ENCODE measurements around the gene TTLL4. TPM values are rescaled to one million over a fixed set of nuclear protein-coding genes. Genes with fewer than 3 reads are reported as not detected.

The TTLL4 gene
- total RNA-seq, 4 donors from 2014 or later = 4.4 to 16.2 (median 6.4) TPM

DNA sequence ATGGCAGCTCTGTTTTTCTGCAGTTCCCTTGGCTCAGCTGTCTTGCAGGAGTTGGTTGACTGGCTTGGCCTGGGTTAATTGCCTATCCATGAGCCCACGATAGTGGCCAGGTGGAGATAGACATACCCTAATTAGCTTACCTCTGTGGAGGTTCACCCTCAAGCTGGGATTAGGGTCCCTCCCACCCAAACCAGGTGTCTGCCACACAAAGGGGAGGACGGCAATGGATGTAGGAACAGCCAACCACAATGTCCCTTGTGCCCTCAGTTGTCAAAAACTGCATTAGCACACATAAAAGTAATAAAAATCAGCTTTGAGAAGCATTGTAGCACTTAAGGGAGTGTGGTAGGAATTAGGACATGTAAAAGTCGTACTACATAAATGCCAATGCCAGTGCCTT, 75.5 kb downstream of the TTLL4 start:
- ATAC-seq (no peak), DNase-seq (no peak)
- H3K4me3 ChIP-seq = no peak overlapping the region
- H3K9me3 ChIP-seq = no peaks in the 10 kb centered on the region
- no peaks in the 10 kb centered on the region for H3K27me3 ChIP-seq
- TF ChIP-seq POLR2A (IDR thresholded peaks at IDR 0.05) = no peak
- TF ChIP-seq, protein P1, sequence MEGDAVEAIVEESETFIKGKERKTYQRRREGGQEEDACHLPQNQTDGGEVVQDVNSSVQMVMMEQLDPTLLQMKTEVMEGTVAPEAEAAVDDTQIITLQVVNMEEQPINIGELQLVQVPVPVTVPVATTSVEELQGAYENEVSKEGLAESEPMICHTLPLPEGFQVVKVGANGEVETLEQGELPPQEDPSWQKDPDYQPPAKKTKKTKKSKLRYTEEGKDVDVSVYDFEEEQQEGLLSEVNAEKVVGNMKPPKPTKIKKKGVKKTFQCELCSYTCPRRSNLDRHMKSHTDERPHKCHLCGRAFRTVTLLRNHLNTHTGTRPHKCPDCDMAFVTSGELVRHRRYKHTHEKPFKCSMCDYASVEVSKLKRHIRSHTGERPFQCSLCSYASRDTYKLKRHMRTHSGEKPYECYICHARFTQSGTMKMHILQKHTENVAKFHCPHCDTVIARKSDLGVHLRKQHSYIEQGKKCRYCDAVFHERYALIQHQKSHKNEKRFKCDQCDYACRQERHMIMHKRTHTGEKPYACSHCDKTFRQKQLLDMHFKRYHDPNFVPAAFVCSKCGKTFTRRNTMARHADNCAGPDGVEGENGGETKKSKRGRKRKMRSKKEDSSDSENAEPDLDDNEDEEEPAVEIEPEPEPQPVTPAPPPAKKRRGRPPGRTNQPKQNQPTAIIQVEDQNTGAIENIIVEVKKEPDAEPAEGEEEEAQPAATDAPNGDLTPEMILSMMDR (IDR thresholded peaks at IDR 0.05 in 4 of 5, conservative IDR thresholded peaks at IDR 0.05 in 1 of 5) = no peak
- H3K36me3 ChIP-seq = no peaks in the 10 kb centered on the region
- no peak overlapping the region for H3K27ac ChIP-seq
- in situ Hi-C loops (cut with MboI; ENCODE audit: low sequenced_read_pairs in 4 of 4) (loop anchor here in 2 of 4 donors (10.0 kb wide), 2 partner anchors 49 to 71 kb away; partner anchors contain the start of genes PRKAG3 (in 1 of the 2) and TTLL4 (in 1 of the 2)), intact Hi-C loops (cut with DNase I; ENCODE audit: low total_unique reads) (no loop called here)
- peaks cover 19 to 21% of the 10 kb centered on the region in 2 donors for H3K4me1 ChIP-seq

DNA sequence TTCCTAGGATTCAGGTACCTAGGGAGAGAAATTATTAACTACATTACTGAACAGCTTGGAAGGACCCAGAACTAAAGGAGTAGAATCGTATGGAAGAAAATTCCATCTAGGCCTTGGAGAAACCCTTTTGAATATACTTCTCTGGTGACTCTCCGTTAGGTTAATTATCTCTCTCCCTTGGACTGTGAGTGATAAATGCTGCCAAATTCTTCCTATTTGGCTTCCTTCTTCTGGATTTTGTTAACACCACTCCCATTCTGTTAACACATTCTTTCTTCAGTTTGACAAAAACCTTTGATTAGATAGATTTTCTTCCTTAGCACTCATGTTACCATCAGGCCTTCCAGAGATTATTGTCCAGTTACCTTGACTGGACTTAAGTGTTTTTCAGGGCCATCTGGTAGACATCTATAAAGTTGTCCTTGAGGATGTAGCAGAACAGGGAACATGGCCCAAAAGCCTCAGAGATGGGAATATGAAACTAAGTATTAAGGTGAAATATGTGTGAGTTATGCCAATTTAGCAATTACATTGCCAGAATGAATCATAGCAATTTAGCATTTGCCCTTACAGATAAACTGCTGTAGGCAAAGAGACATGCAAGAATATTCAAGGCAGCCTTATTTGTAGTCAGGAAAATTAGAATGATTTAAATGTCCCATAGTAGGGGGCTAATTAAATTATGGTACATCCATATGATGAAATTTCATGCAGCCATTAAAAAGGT, 78.1 kb downstream of the TTLL4 start:
- Histone ChIP-seq H3K4me1 (peaks cover 9 to 10% of the 10 kb centered on the region in 2 donors), H3K36me3 (no peaks in the 10 kb centered on the region), H3K27ac (no peak overlapping the region), H3K4me3 (no peak overlapping the region), H3K27me3 (no peaks in the 10 kb centered on the region), H3K9me3 (no peaks in the 10 kb centered on the region)
- DNase-seq (no peak), ATAC-seq (no peak)
- in situ Hi-C loops (cut with MboI; ENCODE audit: low sequenced_read_pairs in 4 of 4) = loop anchor here in 2 of 4 donors (10.0 kb wide), 2 partner anchors 46 to 74 kb away; partner anchors contain the start of genes PRKAG3 (in 1 of the 2) and TTLL4 (in 1 of the 2)
- intact Hi-C loops (cut with DNase I; ENCODE audit: low total_unique reads) = no loop called here
- no peak for TF ChIP-seq POLR2A (IDR thresholded peaks at IDR 0.05)
- TF ChIP-seq, protein P1 (IDR thresholded peaks at IDR 0.05 in 4 of 5, conservative IDR thresholded peaks at IDR 0.05 in 1 of 5) = no peak

DNA sequence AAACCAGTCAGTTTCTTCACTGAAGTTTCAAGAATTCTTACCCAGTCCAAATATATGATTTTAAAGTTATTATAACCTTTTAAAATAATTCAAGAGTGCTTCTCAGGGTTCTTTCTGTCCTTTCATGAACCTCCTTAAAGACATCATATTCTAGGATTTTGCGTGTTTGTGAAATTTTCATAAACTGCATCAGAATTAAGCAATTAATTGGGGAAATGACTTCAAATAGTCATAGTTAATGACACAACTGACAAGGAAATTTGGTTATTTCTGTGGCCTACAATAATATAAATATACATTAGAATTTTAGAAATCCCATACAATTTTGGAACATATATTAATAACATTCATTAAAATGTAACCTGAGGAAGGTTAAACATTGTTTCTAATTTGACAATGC, 81.8 kb downstream of the TTLL4 start:
- ATAC-seq (no peak), DNase-seq (no peak)
- intact Hi-C loops (cut with DNase I; ENCODE audit: low total_unique reads) (no loop called here), in situ Hi-C loops (cut with MboI; ENCODE audit: low sequenced_read_pairs in 4 of 4) (no loop called here)
- H3K9me3 ChIP-seq = no peaks in the 10 kb centered on the region
- no peak overlapping the region for H3K4me3 ChIP-seq
- TF ChIP-seq POLR2A (IDR thresholded peaks at IDR 0.05) = no peak
- TF ChIP-seq, protein P1 (IDR thresholded peaks at IDR 0.05 in 4 of 5, conservative IDR thresholded peaks at IDR 0.05 in 1 of 5) = no peak
- no peaks in the 10 kb centered on the region for H3K27me3 ChIP-seq
- peaks cover 0 to 3% of the 10 kb centered on the region in 2 donors for H3K4me1 ChIP-seq
- H3K27ac ChIP-seq = no peak overlapping the region
- no peaks in the 10 kb centered on the region for H3K36me3 ChIP-seq

DNA sequence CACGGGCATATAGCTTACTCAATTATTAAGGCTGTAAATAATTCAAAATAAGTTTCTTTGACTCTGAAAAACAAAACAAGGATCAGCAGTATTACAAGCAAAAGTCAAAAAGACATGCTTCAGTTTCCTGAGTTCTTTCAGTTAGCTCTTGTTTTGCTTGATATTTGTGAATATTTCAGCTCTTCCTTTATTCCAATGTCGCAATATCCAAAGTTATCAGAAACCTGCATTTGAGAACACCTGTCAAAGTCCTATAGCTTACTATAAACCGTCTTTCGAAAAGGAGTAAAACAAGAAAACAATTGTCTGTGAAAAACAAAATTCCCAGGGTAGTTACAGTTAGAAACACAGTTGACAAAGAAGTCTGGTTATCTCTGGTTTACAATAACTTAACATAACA, 86.1 kb downstream of the TTLL4 start:
- Histone ChIP-seq H3K9me3 (no peaks in the 10 kb centered on the region), H3K4me3 (no peak overlapping the region), H3K27me3 (no peaks in the 10 kb centered on the region), H3K4me1 (peaks cover 3 to 4% of the 10 kb centered on the region in 2 donors), H3K27ac (no peak overlapping the region), H3K36me3 (no peaks in the 10 kb centered on the region)
- DNase-seq (no peak), ATAC-seq (no peak)
- intact Hi-C loops (cut with DNase I; ENCODE audit: low total_unique reads) (no loop called here), in situ Hi-C loops (cut with MboI; ENCODE audit: low sequenced_read_pairs in 4 of 4) (no loop called here)
- TF ChIP-seq POLR2A (IDR thresholded peaks at IDR 0.05) = no peak

DNA sequence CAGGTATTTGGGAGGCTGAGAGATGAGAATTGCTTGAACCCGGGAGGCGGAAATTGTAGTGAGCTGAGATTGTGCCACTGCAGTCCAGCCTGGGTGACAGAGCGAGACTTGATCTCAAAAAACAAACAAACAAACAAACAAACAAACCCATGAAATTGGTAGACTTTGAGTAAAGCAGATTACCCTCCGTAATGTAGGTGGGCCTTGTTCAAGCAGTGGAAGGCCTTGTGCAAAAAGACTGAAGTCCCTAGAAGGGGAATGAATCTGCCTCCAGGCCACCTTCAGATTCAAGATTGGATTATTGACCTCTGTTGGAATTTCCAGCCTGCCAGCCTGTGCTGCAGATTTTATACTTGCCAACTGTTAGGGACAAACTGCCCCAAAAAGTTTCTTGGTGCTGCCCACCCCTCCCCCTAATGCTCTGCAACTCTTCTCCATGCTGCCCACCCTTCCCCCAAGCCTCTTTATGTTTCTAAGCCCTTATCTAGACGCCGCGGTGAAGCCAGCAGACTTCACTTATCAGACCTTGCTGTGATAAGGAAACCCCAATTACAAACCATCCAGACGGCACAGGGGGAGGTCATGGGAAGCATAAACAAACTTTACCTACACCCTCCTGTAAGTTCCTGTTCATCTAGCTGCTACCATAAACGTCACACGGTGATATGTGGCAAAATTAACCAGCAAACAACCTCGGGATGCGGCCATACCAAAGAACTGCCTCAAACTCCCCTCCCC, 88.3 kb downstream of the TTLL4 start:
- no peak for TF ChIP-seq POLR2A (IDR thresholded peaks at IDR 0.05)
- TF ChIP-seq, protein P1 (IDR thresholded peaks at IDR 0.05 in 4 of 5, conservative IDR thresholded peaks at IDR 0.05 in 1 of 5) = no peak
- intact Hi-C loops (cut with DNase I; ENCODE audit: low total_unique reads) (no loop called here), in situ Hi-C loops (cut with MboI; ENCODE audit: low sequenced_read_pairs in 4 of 4) (no loop called here)
- ATAC-seq (no peak), DNase-seq (no peak)
- Histone ChIP-seq H3K36me3 (no peaks in the 10 kb centered on the region), H3K27ac (no peak overlapping the region), H3K9me3 (no peaks in the 10 kb centered on the region), H3K4me3 (no peak overlapping the region), H3K27me3 (no peaks in the 10 kb centered on the region), H3K4me1 (peaks cover 0 to 13% of the 10 kb centered on the region in 2 donors)

Data from gastrocnemius medialis (tissue), 4 donors.